HG03060 (cell line): ENCODE results near the gene SND1.

ENCODE experiments used
- ATAC-seq: cut with Tn5 transposase; IDR thresholded peaks from one replicate; pipeline ENCODE4 v1.9.1; 2021; ENCODE audit warnings: low read depth, moderate number of reproducible peaks; ENCODE audit not compliant: unreplicated experiment

The SND1 gene

GRCh38 chr7:128045158-128045557 is 393.2 kb downstream of the SND1 start:
- ATAC-seq, result no peak

GRCh38 chr7:128045766-128046165 is 393.8 kb downstream of the SND1 start:
- no peak for ATAC-seq

- ATAC-seq, result no peak
These were observed 400.4 kb downstream of the SND1 start for GRCh38 chr7:128052404-128052803.

- ATAC-seq, result no peak
These were observed 401.0 kb downstream of the SND1 start for GRCh38 chr7:128053023-128053422.

- no peak for ATAC-seq
These were observed 402.0 kb downstream of the SND1 start for GRCh38 chr7:128053991-128054390.

- ATAC-seq, result no peak
These were observed 402.5 kb downstream of the SND1 start for GRCh38 chr7:128054511-128054910.

GRCh38 chr7:128055637-128056036 is 403.6 kb downstream of the SND1 start:
- no peak for ATAC-seq

GRCh38 chr7:128056901-128057300 is 404.9 kb downstream of the SND1 start:
- no peak for ATAC-seq

- no peak for ATAC-seq
These were observed 405.9 kb downstream of the SND1 start for GRCh38 chr7:128057909-128058308.

- ATAC-seq, result no peak
These were observed 407.4 kb downstream of the SND1 start for GRCh38 chr7:128059143-128059988.

GRCh38 chr7:128060018-128060417 is 408.0 kb downstream of the SND1 start:
- no peak for ATAC-seq

- no peak for ATAC-seq
These were observed 411.1 kb downstream of the SND1 start for GRCh38 chr7:128063088-128063487.

GRCh38 chr7:128065872-128066271 is 413.9 kb downstream of the SND1 start:
- ATAC-seq, result no peak

- ATAC-seq, result no peak
These were observed 414.4 kb downstream of the SND1 start for GRCh38 chr7:128066395-128066794.

- no peak for ATAC-seq
These were observed 414.9 kb downstream of the SND1 start for GRCh38 chr7:128066858-128067257.

- ATAC-seq, result no peak
These were observed 416.0 kb downstream of the SND1 start for GRCh38 chr7:128067983-128068382.

GRCh38 chr7:128068785-128069184 is 416.8 kb downstream of the SND1 start:
- no peak for ATAC-seq

- no peak for ATAC-seq
These were observed 417.7 kb downstream of the SND1 start for GRCh38 chr7:128069373-128070364.

- no peak for ATAC-seq
These were observed 419.4 kb downstream of the SND1 start for GRCh38 chr7:128071376-128071775.

GRCh38 chr7:128071801-128072200 is 419.8 kb downstream of the SND1 start:
- no peak for ATAC-seq

- ATAC-seq, result no peak
These were observed 421.8 kb downstream of the SND1 start for GRCh38 chr7:128073671-128074310.
